Endothelial cell of umbilical vein (primary cell): ENCODE measurements around the gene CCDC40. TPM values are rescaled to one million over a fixed set of nuclear protein-coding genes. Genes with fewer than 3 reads are reported as not detected.

Experiments used
- BruUV-seq: library from RNA; stranded (reverse); fragments of 400-500 nt; replicated peaks from 2 replicates; lab custom pipeline; 2021; lab: Mats Ljungman, UMichigan
- CTCF ChIA-PET: fragments of 300-600, 350-600 bp; sonication (Branson Sonifier 250); formaldehyde crosslinking; loops from one replicate; lab custom pipeline; 2021; ENCODE audit warnings: antibody characterized with exemption, inconsistent platforms; lab: Charles Lee
- POLR2A ChIA-PET: fragments of 300-600, 350-600 bp; sonication (Branson Sonifier 250); formaldehyde crosslinking; loops from one replicate; lab custom pipeline; 2021; ENCODE audit warnings: antibody characterized with exemption, inconsistent platforms; lab: Charles Lee
- DNase-seq: peaks from one replicate; pipeline ENCODE4 v3.0.0-alpha.2; 2011; ENCODE audit warnings: low read depth, low spot score
- FAIRE-seq: peaks from 2 replicates; lab custom pipeline; 2011; peaks lifted over from hg19 to GRCh38; lab: Jason Lieb, UNC
- H2AFZ ChIP-seq: 2 replicates; pipeline ENCODE4 v1.6.0; 2012; ENCODE audit warnings: low read depth, low read length, control low read depth, inconsistent platforms
- H3K27ac ChIP-seq: 2 replicates; pipeline ENCODE4 v1.5.1; 2011; ENCODE audit warnings: low read depth, mild to moderate bottlenecking, control low read depth, low read length, moderate library complexity; ENCODE audit not compliant: insufficient read depth
- H3K27me3 ChIP-seq, 2 experiments: 2 replicates each; pipeline versions ENCODE4 v1.6.0 to v1.6.1; 2011; ENCODE audit warnings: low read length in 2 of 2, mixed read lengths in 1 of 2; ENCODE audit not compliant: control insufficient read depth in 2 of 2, insufficient read depth in 2 of 2
- H3K36me3 ChIP-seq, 2 experiments: 2 replicates in 1 of 2; 3 replicates in 1 of 2; pipeline ENCODE4 v1.5.1; 2011; ENCODE audit warnings: low read length in 2 of 2, mild to moderate bottlenecking in 1 of 2, moderate library complexity in 1 of 2; ENCODE audit not compliant: control insufficient read depth in 2 of 2, insufficient read depth in 2 of 2; ENCODE audit errors: extremely low read depth in 1 of 2
- H3K4me1 ChIP-seq: 3 replicates; pipeline ENCODE4 v1.5.1; 2011; ENCODE audit warnings: mild to moderate bottlenecking, low read length; ENCODE audit not compliant: control insufficient read depth, insufficient read depth; ENCODE audit errors: extremely low read depth
- H3K4me2 ChIP-seq: 2 replicates; pipeline ENCODE4 v1.6.1; 2011; ENCODE audit warnings: low read length, control low read depth, mixed read lengths; ENCODE audit not compliant: insufficient read depth
- H3K4me3 ChIP-seq, 3 experiments: fragments of 200-600 bp in 1 of 3; sonication (generic), shearing (Covaris generic) in 1 of 3; replicated peaks in 1 of 3; 2 replicates each; pipeline ENCODE4 v1.5.1; 2011 to 2016; ENCODE audit warnings: control low read depth in 3 of 3, low read length in 3 of 3, mild to moderate bottlenecking in 2 of 3, inconsistent platforms in 1 of 3, low read depth in 1 of 3, moderate library complexity in 1 of 3; ENCODE audit not compliant: insufficient read depth in 1 of 3
- H3K79me2 ChIP-seq: 2 replicates; pipeline ENCODE4 v1.6.0; 2012; ENCODE audit warnings: low read length, inconsistent platforms; ENCODE audit not compliant: control insufficient read depth, insufficient read depth
- H3K9ac ChIP-seq: replicated peaks from 2 replicates; pipeline ENCODE3; 2011; ENCODE audit warnings: low read length, control low read depth; ENCODE audit not compliant: insufficient read depth; ENCODE audit errors: extremely low read depth
- H3K9me1 ChIP-seq: replicated peaks from 3 replicates; pipeline ENCODE4 v1.6.0; 2011; ENCODE audit warnings: mild to moderate bottlenecking, low read length; ENCODE audit not compliant: control insufficient read depth, insufficient read depth; ENCODE audit errors: extremely low read depth
- H3K9me3 ChIP-seq: replicated peaks from 2 replicates; pipeline ENCODE4 v1.5.1; 2012; ENCODE audit warnings: low read length, inconsistent platforms; ENCODE audit not compliant: control insufficient read depth, insufficient read depth
- H4K20me1 ChIP-seq: replicated peaks from 2 replicates; pipeline ENCODE3; 2011; ENCODE audit warnings: mild to moderate bottlenecking, low read length; ENCODE audit not compliant: control insufficient read depth, insufficient read depth; ENCODE audit errors: extremely low read depth
- CTCF ChIP-seq, 2 donors: IDR thresholded peaks; 1 replicate in 1 of 2; 2 replicates in 1 of 2; pipeline ENCODE4 v1.5.1; 2011; ENCODE audit warnings: low read length in 2 of 2, mild to moderate bottlenecking in 2 of 2, moderate library complexity in 2 of 2, control low read depth in 1 of 2, inconsistent platforms in 1 of 2, low read depth in 1 of 2; ENCODE audit not compliant: insufficient read depth in 1 of 2; ENCODE audit errors: extremely low read depth in 1 of 2
- EZH2 ChIP-seq: IDR thresholded peaks from 2 replicates; pipeline ENCODE4 v1.6.1; 2012; ENCODE audit warnings: borderline replicate concordance, low read depth, mild to moderate bottlenecking, moderate library complexity, low read length, inconsistent platforms; ENCODE audit not compliant: severe bottlenecking
- FOS ChIP-seq: IDR thresholded peaks from 2 replicates; pipeline ENCODE4 v1.6.1; 2011; ENCODE audit warnings: mild to moderate bottlenecking, low read length, moderate library complexity, borderline replicate concordance; ENCODE audit not compliant: insufficient read depth
- GATA2 ChIP-seq: IDR thresholded peaks from 2 replicates; pipeline ENCODE4 v1.7.0; 2011; ENCODE audit warnings: low read depth, mild to moderate bottlenecking, moderate library complexity, mixed read lengths, low read length; ENCODE audit not compliant: insufficient read length, insufficient read depth
- JUN ChIP-seq: IDR thresholded peaks from 2 replicates; pipeline ENCODE4 v1.6.1; 2011; ENCODE audit warnings: borderline replicate concordance, low read depth; ENCODE audit not compliant: insufficient read length, insufficient read depth
- MAX ChIP-seq: IDR thresholded peaks from 2 replicates; pipeline ENCODE4 v1.6.1; 2011; ENCODE audit not compliant: insufficient read depth, insufficient read length
- MYC ChIP-seq: IDR thresholded peaks from one replicate; pipeline ENCODE4 v1.6.1; 2011; ENCODE audit warnings: mild to moderate bottlenecking, low read depth, low read length
- POLR2A ChIP-seq: IDR thresholded peaks from 2 replicates; pipeline ENCODE4 v1.6.1; 2012; ENCODE audit warnings: low read depth, mild to moderate bottlenecking, control low read depth, low read length
- POLR2AphosphoS5 ChIP-seq: IDR thresholded peaks from 2 replicates; pipeline ENCODE4 v1.6.1; 2012; ENCODE audit warnings: low read depth, mild to moderate bottlenecking, control low read depth, low read length, moderate library complexity; ENCODE audit not compliant: insufficient read depth
- dilution Hi-C: fragments of 300-500 bp; cut with MboI; formaldehyde crosslinking; loops from one replicate; pipeline ENCODE4 v1.15.0; 2019; ENCODE audit warnings: low sequenced_read_pairs; ENCODE audit not compliant: extremely low pct_ligation_motif_present
- intact Hi-C: fragments of 100-400 bp; cut with micrococcal nuclease; formaldehyde crosslinking; loops from one replicate; pipeline ENCODE4 v1.10.0; 2022
- polyA plus RNA-seq, 4 experiments: library from polyadenylated mRNA; depleted of rRNA in 3 of 4; stranded (reverse) in 3 of 4; unstranded in 1 of 4; fragments of >200 nt; gene quantifications; 2 replicates each; pipeline versions ENCODE4 v1.2.1 to v1.2.3, GENCODE V29; 2011 to 2012; ENCODE audit warnings: missing spikeins in 1 of 4
- total RNA-seq: library from RNA; stranded (reverse); gene quantifications from 2 replicates; pipeline ENCODE4 v1.2.3, GENCODE V29; 2021

CCDC40 gene
- total and polyA plus RNA-seq, 2 donors (not counting 3 experiments of a cell fraction or from before 2014, with no cell fraction given): 1.4 to 5.5 TPM

GRCh38 chr17:80108036-80108971, 71.9 kb downstream of the CCDC40 start:
- Histone ChIP-seq H3K4me1 (no peaks in the 10 kb centered on the region), H3K4me3 (no peak overlapping the region), H3K9me1 (no peaks in the 10 kb centered on the region), H3K36me3 (no peaks in the 10 kb centered on the region), H3K4me2 (no peak overlapping the region), H3K79me2 (no peaks in the 10 kb centered on the region), H3K27me3 (no peaks in the 10 kb centered on the region), H3K9ac (no peak overlapping the region), H2AFZ (no peak overlapping the region), H3K27ac (no peak overlapping the region), H4K20me1 (no peaks in the 10 kb centered on the region), H3K9me3 (no peaks in the 10 kb centered on the region)
- intact Hi-C loops (loop anchor here (10.0 kb wide), 1 partner anchor 256 kb away; no protein-coding TSS in a partner anchor), dilution Hi-C loops (no loop called here)
- CTCF ChIA-PET: interaction anchor here (0.7 to 1.3 kb wide), 2 partner anchors 10 to 16 kb away, joined by 3 read pairs; no protein-coding TSS in a partner anchor
- no TSS peak for BruUV-seq
- no peak for TF ChIP-seq FOS
- TF ChIP-seq CTCF (IDR thresholded peaks at IDR 0.05; ENCODE audit: extremely low read depth in 1 of 2, insufficient read depth in 1 of 2, low read depth in 1 of 2, low read length in 2 of 2): no peak
- TF ChIP-seq MAX: no peak
- TF ChIP-seq GATA2: no peak
- no peak for TF ChIP-seq JUN
- no peak for TF ChIP-seq POLR2A
- TF ChIP-seq EZH2: no peak
- no peak for TF ChIP-seq POLR2AphosphoS5
- no peak for TF ChIP-seq MYC
- POLR2A ChIA-PET: no interaction called here
- FAIRE-seq (no peak), DNase-seq (no peak)
